Gastroesophageal sphincter (tissue), 3 donors: ENCODE measurements around the gene ITPR2.

Experiments
- EP300 ChIP-seq: sonication (generic); formaldehyde crosslinking; IDR thresholded peaks from one replicate; pipeline ENCODE4 v1.6.1; 2017; ENCODE audit warnings: antibody characterized with exemption, mild to moderate bottlenecking
- POLR2A ChIP-seq, 2 donors: fragments of 450-650 bp; IDR thresholded peaks; one replicate each; pipeline ENCODE4 v1.6.1; 2017; ENCODE audit warnings: antibody characterized with exemption in 2 of 2, mild to moderate bottlenecking in 2 of 2, moderate library complexity in 1 of 2
- POLR2AphosphoS5 ChIP-seq: sonication (generic); formaldehyde crosslinking; IDR thresholded peaks from one replicate; pipeline ENCODE4 v1.6.1; 2017; ENCODE audit warnings: antibody characterized with exemption
- TF ChIP-seq, protein P1 (sequence below), 4 experiments: fragments of 200-600 bp in 2 of 4; fragments of 450-650 bp in 2 of 4; sonication (generic) in 1 of 4; IDR thresholded peaks; one replicate each; pipeline ENCODE4 v1.5.1; 2017 to 2019; ENCODE audit warnings: antibody characterized with exemption in 4 of 4, mild to moderate bottlenecking in 2 of 4, moderate library complexity in 2 of 4

DNA sequence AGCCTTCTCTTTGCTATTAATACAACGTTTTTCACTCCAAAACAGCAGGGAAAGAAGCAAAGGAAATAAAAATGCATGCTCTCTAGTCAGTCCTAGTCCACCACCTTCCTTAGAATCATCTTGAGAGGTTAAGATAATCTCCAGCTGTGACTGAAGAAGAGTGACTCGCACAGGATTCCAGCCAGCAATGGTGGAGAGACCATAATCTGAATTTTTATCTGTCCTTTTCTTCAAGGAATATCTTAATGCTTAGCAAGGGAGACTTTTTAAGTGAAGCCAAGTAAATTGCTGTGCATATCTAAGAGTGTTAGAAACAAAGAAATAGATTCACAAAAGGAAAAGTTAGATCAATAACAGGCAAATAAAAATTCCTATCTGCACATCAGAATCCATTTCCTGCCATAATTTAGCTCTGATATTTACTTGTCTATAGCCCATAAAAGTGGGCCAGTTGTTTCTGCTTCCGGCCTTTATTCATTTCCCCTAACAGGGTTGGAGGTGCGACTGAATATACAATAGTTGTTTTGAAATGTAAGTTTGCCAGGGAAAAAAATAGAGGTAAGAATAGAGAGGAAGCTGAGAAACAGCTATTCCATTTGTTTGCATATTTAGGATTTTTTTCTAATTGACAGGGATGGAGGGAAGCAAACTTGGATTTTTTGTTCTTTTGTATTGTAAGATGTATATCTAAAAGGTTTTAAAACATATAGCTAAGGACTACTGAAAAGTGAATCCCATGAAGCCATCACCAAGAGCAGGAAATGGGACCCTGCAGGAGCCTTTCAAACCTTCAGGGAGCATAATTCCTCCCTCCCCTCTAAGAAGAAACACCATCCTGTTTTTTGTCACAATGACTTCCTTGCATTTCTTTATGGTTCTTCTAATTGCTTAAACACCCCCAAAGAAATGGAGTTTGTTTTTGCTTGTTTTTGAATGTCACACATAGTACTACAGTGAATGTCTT lies 154.0 kb downstream of the ITPR2 start:
- TF ChIP-seq POLR2A (IDR thresholded peaks at IDR 0.05) (no peak), EP300 (no peak), POLR2AphosphoS5 (no peak)
- TF ChIP-seq, protein P1, sequence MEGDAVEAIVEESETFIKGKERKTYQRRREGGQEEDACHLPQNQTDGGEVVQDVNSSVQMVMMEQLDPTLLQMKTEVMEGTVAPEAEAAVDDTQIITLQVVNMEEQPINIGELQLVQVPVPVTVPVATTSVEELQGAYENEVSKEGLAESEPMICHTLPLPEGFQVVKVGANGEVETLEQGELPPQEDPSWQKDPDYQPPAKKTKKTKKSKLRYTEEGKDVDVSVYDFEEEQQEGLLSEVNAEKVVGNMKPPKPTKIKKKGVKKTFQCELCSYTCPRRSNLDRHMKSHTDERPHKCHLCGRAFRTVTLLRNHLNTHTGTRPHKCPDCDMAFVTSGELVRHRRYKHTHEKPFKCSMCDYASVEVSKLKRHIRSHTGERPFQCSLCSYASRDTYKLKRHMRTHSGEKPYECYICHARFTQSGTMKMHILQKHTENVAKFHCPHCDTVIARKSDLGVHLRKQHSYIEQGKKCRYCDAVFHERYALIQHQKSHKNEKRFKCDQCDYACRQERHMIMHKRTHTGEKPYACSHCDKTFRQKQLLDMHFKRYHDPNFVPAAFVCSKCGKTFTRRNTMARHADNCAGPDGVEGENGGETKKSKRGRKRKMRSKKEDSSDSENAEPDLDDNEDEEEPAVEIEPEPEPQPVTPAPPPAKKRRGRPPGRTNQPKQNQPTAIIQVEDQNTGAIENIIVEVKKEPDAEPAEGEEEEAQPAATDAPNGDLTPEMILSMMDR (IDR thresholded peaks at IDR 0.05) = no peak
